Neutrophil (primary cell): ENCODE results near the gene GRIK4.
"Not testable (repeated sequence)": the region's sequence is repeated elsewhere in the genome, so short reads cannot be mapped to it uniquely, and the experiment has no call there.

Experiments used
- H3K27ac ChIP-seq: fragments of 200-600 bp; sonication (generic); 2 replicates; pipeline ENCODE4 v1.5.1; 2016; ENCODE audit warnings: mild to moderate bottlenecking, moderate library complexity
- H3K27me3 ChIP-seq: fragments of 200-600 bp; sonication (generic); 2 replicates; pipeline ENCODE4 v1.6.0; 2016; ENCODE audit warnings: mild to moderate bottlenecking
- H3K36me3 ChIP-seq: fragments of 200-600 bp; sonication (generic); 2 replicates; pipeline ENCODE4 v1.5.1; 2017
- H3K4me1 ChIP-seq, 2 experiments: fragments of 200-600 bp in 1 of 2; sonication (generic) in 1 of 2; 1 replicate in 1 of 2; 2 replicates in 1 of 2; pipeline versions ENCODE4 v1.5.1 to v1.6.1; 2013 to 2016; ENCODE audit warnings: low read depth in 1 of 2, low read length in 1 of 2, mild to moderate bottlenecking in 1 of 2, moderate library complexity in 1 of 2; ENCODE audit not compliant: control insufficient read depth in 1 of 2, insufficient read depth in 1 of 2
- H3K4me3 ChIP-seq, 2 experiments: fragments of 200-600 bp in 1 of 2; sonication (generic) in 1 of 2; 1 replicate in 1 of 2; 2 replicates in 1 of 2; pipeline ENCODE4 v1.5.1; 2013 to 2016; ENCODE audit warnings: low read depth in 1 of 2, low read length in 1 of 2, mild to moderate bottlenecking in 1 of 2, moderate library complexity in 1 of 2
- H3K9me3 ChIP-seq: fragments of 200-600 bp; sonication (generic); 2 replicates; pipeline ENCODE4 v1.5.1; 2016
- CTCF ChIP-seq: fragments of 200-600 bp; sonication (generic); IDR thresholded peaks from 2 replicates; pipeline ENCODE4 v1.5.1; 2016; ENCODE audit warnings: antibody characterized with exemption

The GRIK4 gene

GRCh38 chr11:120622189-120622875 is 110.8 kb downstream of the GRIK4 start:
- Histone ChIP-seq H3K36me3 (no peaks in the 10 kb centered on the region), H3K27ac (no peak overlapping the region), H3K4me3 (no peak overlapping the region), H3K9me3 (no peaks in the 10 kb centered on the region), H3K27me3 (peaks cover 4% of the 10 kb centered on the region), H3K4me1 (no peaks in the 10 kb centered on the region)
- no peak for TF ChIP-seq CTCF

GRCh38 chr11:120624992-120625391 is 113.4 kb downstream of the GRIK4 start:
- not testable (repeated sequence) for H3K27me3 ChIP-seq, H3K36me3 ChIP-seq, H3K9me3 ChIP-seq, H3K4me3 ChIP-seq, H3K4me1 ChIP-seq, H3K27ac ChIP-seq

GRCh38 chr11:120625565-120625964 is 114.0 kb downstream of the GRIK4 start:
- Histone ChIP-seq H3K9me3 (no peaks in the 10 kb centered on the region), H3K27me3 (peaks cover 4% of the 10 kb centered on the region), H3K36me3 (no peaks in the 10 kb centered on the region), H3K4me1 (no peaks in the 10 kb centered on the region), H3K27ac (no peak overlapping the region), H3K4me3 (no peak overlapping the region)
- no peak for TF ChIP-seq CTCF

- H3K4me3 ChIP-seq = no peak overlapping the region
- peaks cover 4% of the 10 kb centered on the region for H3K27me3 ChIP-seq
- TF ChIP-seq CTCF = no peak
- no peaks in the 10 kb centered on the region for H3K9me3 ChIP-seq
- no peaks in the 10 kb centered on the region for H3K4me1 ChIP-seq
- H3K27ac ChIP-seq = no peak overlapping the region
- H3K36me3 ChIP-seq = no peaks in the 10 kb centered on the region
These were observed 115.2 kb downstream of the GRIK4 start for GRCh38 chr11:120626791-120627190.

- Histone ChIP-seq H3K9me3 (no peaks in the 10 kb centered on the region), H3K4me3 (no peak overlapping the region), H3K27me3 (peaks cover 4% of the 10 kb centered on the region), H3K36me3 (no peaks in the 10 kb centered on the region), H3K27ac (no peak overlapping the region), H3K4me1 (no peaks in the 10 kb centered on the region)
- TF ChIP-seq CTCF = no peak
These were observed 116.0 kb downstream of the GRIK4 start for GRCh38 chr11:120627327-120628163.
